PC-9 (cell line): ENCODE measurements around the gene B4GALT6. TPM values are rescaled to one million over a fixed set of nuclear protein-coding genes. Genes with fewer than 3 reads are reported as not detected.

Source experiments
- BruUV-seq: library from RNA; stranded (reverse); fragments of 400-500 nt; replicated peaks from 2 replicates; lab custom pipeline; 2021; lab: Mats Ljungman, UMichigan
- CTCF ChIA-PET: fragments of 300-600 bp; sonication (Branson Sonifier 250); formaldehyde crosslinking; loops from one replicate; lab custom pipeline; 2022; ENCODE audit warnings: antibody characterized with exemption; lab: Charles Lee
- POLR2A ChIA-PET: fragments of 300-600 bp; sonication (Branson Sonifier 250); formaldehyde crosslinking; loops from one replicate; lab custom pipeline; 2022; ENCODE audit warnings: antibody characterized with exemption; ENCODE audit not compliant: unreplicated experiment; lab: Charles Lee
- DNase-seq, 2 experiments: peaks; one replicate each; pipeline versions ENCODE4 v3.0.0 to v3.0.0-alpha.2; 2015 to 2022; ENCODE audit warnings: mixed read lengths in 1 of 2
- H2AFZ ChIP-seq: fragments of 200-600 bp; sonication (generic); 2 replicates; pipeline ENCODE4 v1.8.1; 2017; ENCODE audit warnings: antibody characterized with exemption
- H3F3A ChIP-seq: fragments of 200-600 bp; sonication (generic); 2 replicates; pipeline ENCODE4 v1.8.1; 2017; ENCODE audit warnings: antibody characterized with exemption, mild to moderate bottlenecking, low read depth; ENCODE audit not compliant: insufficient read depth
- H3K27ac ChIP-seq: fragments of 200-600 bp; sonication (generic); 2 replicates; pipeline ENCODE4 v1.6.1; 2016; ENCODE audit warnings: mixed run types
- H3K27me3 ChIP-seq: fragments of 200-600 bp; sonication (generic); 2 replicates; pipeline ENCODE4 v1.6.1; 2016; ENCODE audit warnings: low read depth, mixed run types; ENCODE audit not compliant: insufficient read depth
- H3K36me3 ChIP-seq: fragments of 200-600 bp; sonication (generic); 2 replicates; pipeline ENCODE4 v1.6.1; 2016; ENCODE audit warnings: low read depth, mixed run types
- H3K4me1 ChIP-seq: fragments of 200-600 bp; sonication (generic); replicated peaks from 2 replicates; pipeline ENCODE4 v1.6.1; 2016; ENCODE audit warnings: mixed run types; ENCODE audit not compliant: insufficient read depth
- H3K4me2 ChIP-seq: fragments of 200-600 bp; sonication (generic); 2 replicates; pipeline ENCODE4 v1.6.1; 2017; ENCODE audit warnings: mixed run types
- H3K4me3 ChIP-seq: fragments of 200-600 bp; sonication (generic); 2 replicates; pipeline ENCODE4 v1.6.1; 2016; ENCODE audit warnings: mixed run types
- H3K79me2 ChIP-seq: fragments of 200-600 bp; sonication (generic); 2 replicates; pipeline ENCODE4 v1.6.1; 2017; ENCODE audit warnings: low read depth, mixed run types
- H3K9me2 ChIP-seq: fragments of 200-600 bp; sonication (generic); 2 replicates; pipeline ENCODE4 v1.8.1; 2017; ENCODE audit warnings: mild to moderate bottlenecking; ENCODE audit not compliant: insufficient read depth
- H3K9me3 ChIP-seq: fragments of 200-600 bp; sonication (generic); 2 replicates; pipeline ENCODE4 v1.8.1; 2016; ENCODE audit warnings: low read depth; ENCODE audit not compliant: insufficient read depth
- H4K20me1 ChIP-seq: fragments of 200-600 bp; sonication (generic); 2 replicates; pipeline ENCODE4 v1.8.1; 2017; ENCODE audit not compliant: insufficient read depth
- EZH2 ChIP-seq: fragments of 200-600 bp; sonication (generic); IDR thresholded peaks from 2 replicates; pipeline ENCODE4 v1.8.0; 2017; ENCODE audit warnings: antibody characterized with exemption, low read depth
- intact Hi-C: fragments of 100-400 bp; cut with micrococcal nuclease; formaldehyde crosslinking; loops from one replicate; pipeline ENCODE4 v1.10.0; 2022; ENCODE audit not compliant: unreplicated experiment
- total RNA-seq: library from RNA; stranded (reverse); gene quantifications from 2 replicates; pipeline ENCODE4 v1.2.3, GENCODE V29; 2021
- TF ChIP-seq, protein P1 (sequence below): fragments of 200-600 bp; sonication (generic); conservative IDR thresholded peaks from 2 replicates; pipeline ENCODE4 v1.6.1; 2017; ENCODE audit warnings: mixed run types, antibody characterized with exemption, mild to moderate bottlenecking, moderate library complexity

The B4GALT6 gene
- total RNA-seq, 1 experiment from 2014 or later, result 5.3 TPM

DNA sequence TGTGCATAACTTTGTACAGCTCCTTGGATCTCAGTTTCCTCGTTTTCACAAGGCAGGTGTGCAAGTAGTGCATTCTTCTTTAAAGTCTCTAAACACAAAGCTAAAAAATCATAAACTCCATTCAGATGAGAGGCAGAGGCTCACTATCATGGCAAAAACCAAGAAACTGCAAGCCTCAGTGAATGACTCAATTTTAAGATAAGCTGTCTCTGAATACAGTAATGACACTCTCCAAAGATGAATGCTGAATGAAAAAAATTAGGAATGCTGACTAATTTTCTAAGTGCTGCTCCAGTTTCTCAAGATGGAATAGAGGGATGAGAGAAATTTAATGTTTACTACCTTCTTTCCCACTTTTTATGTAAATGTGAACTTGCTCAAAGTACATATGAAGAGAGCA lies 17.2 kb downstream of the B4GALT6 start:
- no peak overlapping the region for H3K27ac ChIP-seq
- H3F3A ChIP-seq, result peaks cover 2% of the 10 kb centered on the region; the same call in 1 of the 2 replicates
- TF ChIP-seq, protein P1, sequence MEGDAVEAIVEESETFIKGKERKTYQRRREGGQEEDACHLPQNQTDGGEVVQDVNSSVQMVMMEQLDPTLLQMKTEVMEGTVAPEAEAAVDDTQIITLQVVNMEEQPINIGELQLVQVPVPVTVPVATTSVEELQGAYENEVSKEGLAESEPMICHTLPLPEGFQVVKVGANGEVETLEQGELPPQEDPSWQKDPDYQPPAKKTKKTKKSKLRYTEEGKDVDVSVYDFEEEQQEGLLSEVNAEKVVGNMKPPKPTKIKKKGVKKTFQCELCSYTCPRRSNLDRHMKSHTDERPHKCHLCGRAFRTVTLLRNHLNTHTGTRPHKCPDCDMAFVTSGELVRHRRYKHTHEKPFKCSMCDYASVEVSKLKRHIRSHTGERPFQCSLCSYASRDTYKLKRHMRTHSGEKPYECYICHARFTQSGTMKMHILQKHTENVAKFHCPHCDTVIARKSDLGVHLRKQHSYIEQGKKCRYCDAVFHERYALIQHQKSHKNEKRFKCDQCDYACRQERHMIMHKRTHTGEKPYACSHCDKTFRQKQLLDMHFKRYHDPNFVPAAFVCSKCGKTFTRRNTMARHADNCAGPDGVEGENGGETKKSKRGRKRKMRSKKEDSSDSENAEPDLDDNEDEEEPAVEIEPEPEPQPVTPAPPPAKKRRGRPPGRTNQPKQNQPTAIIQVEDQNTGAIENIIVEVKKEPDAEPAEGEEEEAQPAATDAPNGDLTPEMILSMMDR, result no peak
- TF ChIP-seq EZH2, result no peak
- 0 out of 2 replicates have a peak, but pooled peaks cover 6% of the 10 kb centered on the region for H3K4me1 ChIP-seq
- CTCF ChIA-PET, result no interaction called here
- DNase-seq, result no peak
- H2AFZ ChIP-seq, result no peak overlapping the region
- no peaks in the 10 kb centered on the region for H3K9me3 ChIP-seq
- no peaks in the 10 kb centered on the region for H3K36me3 ChIP-seq
- intact Hi-C loops, result no loop called here
- no peak overlapping the region for H3K4me3 ChIP-seq
- no peak overlapping the region for H3K4me2 ChIP-seq
- BruUV-seq, result no TSS peak
- H3K9me2 ChIP-seq, result no peaks in the 10 kb centered on the region
- no peaks in the 10 kb centered on the region for H4K20me1 ChIP-seq
- H3K79me2 ChIP-seq, result no peaks in the 10 kb centered on the region
- POLR2A ChIA-PET, result no interaction called here
- H3K27me3 ChIP-seq, result no peaks in the 10 kb centered on the region

DNA sequence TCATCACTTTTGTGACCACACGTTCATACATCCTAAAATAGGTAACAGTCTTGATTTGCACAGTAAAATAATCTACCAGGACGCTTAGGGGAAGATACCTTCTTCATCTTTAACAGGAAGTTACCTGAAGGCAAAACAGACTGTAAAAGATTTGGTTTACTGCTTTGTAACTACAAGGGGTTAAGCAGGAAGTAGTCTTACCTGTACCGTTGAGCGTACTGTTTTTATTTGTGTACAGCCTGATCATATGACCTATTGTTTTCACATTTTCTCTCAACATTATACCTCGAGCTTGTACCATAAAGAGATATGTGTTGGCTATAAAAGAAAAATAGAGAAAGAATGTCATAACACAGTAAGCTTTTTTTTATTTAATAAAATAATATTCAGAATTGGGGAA lies 18.3 kb downstream of the B4GALT6 start:
- intact Hi-C loops, result no loop called here
- Histone ChIP-seq H3K27me3 (no peaks in the 10 kb centered on the region), H3K4me3 (no peak overlapping the region), H3K9me3 (no peaks in the 10 kb centered on the region), H3K36me3 (no peaks in the 10 kb centered on the region), H3K4me2 (no peak overlapping the region), H3K9me2 (no peaks in the 10 kb centered on the region), H3K79me2 (no peaks in the 10 kb centered on the region), H3K27ac (no peak overlapping the region), H3K4me1 (0 out of 2 replicates have a peak, but pooled peaks cover 10% of the 10 kb centered on the region), H4K20me1 (no peaks in the 10 kb centered on the region), H3F3A (peaks cover 8% of the 10 kb centered on the region; the same call in 1 of the 2 replicates), H2AFZ (no peak overlapping the region)
- no TSS peak for BruUV-seq
- ChIA-PET POLR2A (no interaction called here), CTCF (no interaction called here)
- TF ChIP-seq EZH2, result no peak
- TF ChIP-seq, protein P1, result no peak
- DNase-seq, result no peak

DNA sequence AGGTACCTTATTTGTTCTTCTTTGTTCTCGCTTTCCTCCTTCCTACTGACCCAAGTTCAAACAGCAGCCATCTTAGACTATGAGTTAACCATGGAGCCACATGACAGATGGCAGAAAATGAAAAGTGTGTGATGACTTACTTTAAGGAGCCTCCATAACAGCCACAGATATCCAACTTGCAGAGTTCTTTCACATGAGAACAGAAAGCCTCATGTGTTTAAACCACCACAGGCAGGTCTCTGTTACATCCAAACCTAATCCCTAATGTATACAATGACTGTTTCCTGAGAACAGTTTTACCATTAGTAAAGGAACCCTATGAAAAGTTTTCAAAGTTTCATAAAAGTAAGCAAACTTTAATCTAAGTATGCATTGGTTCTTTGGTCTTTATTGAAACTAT lies 20.3 kb downstream of the B4GALT6 start:
- BruUV-seq, result no TSS peak
- Histone ChIP-seq H3K36me3 (no peaks in the 10 kb centered on the region), H3K27ac (no peak overlapping the region), H3F3A (peaks cover 8% of the 10 kb centered on the region; the same call in 1 of the 2 replicates), H3K4me3 (no peak overlapping the region), H4K20me1 (no peaks in the 10 kb centered on the region), H3K4me2 (no peak overlapping the region), H3K9me3 (no peaks in the 10 kb centered on the region), H3K27me3 (no peaks in the 10 kb centered on the region), H3K79me2 (no peaks in the 10 kb centered on the region), H2AFZ (no peak overlapping the region), H3K9me2 (no peaks in the 10 kb centered on the region), H3K4me1 (0 out of 2 replicates have a peak, but pooled peaks cover 10% of the 10 kb centered on the region)
- CTCF ChIA-PET, result interaction anchor here (0.7 kb wide), 1 partner anchor 688 kb away, joined by 6 read pairs; no protein-coding TSS in a partner anchor
- no peak for DNase-seq
- POLR2A ChIA-PET, result no interaction called here
- intact Hi-C loops, result no loop called here
- TF ChIP-seq EZH2, result no peak
- TF ChIP-seq, protein P1, result no peak
